Activated naive CD8-positive, alpha-beta T cell treated with anti-CD3 and anti-CD28 coated beads for 36 hours (primary cell): ENCODE data around the gene WFIKKN1. TPM values are rescaled to one million over a fixed set of nuclear protein-coding genes. Genes with fewer than 3 reads are reported as not detected.
A peak's percentile ranks its signal among the peaks of the same experiment; 100 is the strongest.

Source experiments
- DNase-seq: peaks from one replicate; pipeline ENCODE4 v3.0.0; 2021
- H3K27ac Mint-ChIP-seq: one replicate; pipeline ENCODE4 v1.8.0; 2022; ENCODE audit warnings: mild to moderate bottlenecking, moderate library complexity, mixed read lengths
- H3K27me3 Mint-ChIP-seq: one replicate; pipeline ENCODE4 v1.8.0; 2022; ENCODE audit warnings: mild to moderate bottlenecking, mixed read lengths
- H3K36me3 Mint-ChIP-seq: one replicate; pipeline ENCODE4 v1.8.0; 2021; ENCODE audit warnings: mild to moderate bottlenecking, mixed read lengths
- H3K4me1 Mint-ChIP-seq: one replicate; pipeline ENCODE4 v1.8.0; 2021; ENCODE audit warnings: mixed read lengths
- H3K4me3 Mint-ChIP-seq: one replicate; pipeline ENCODE4 v1.8.0; 2022; ENCODE audit warnings: mild to moderate bottlenecking, moderate library complexity, mixed read lengths
- H3K9me3 Mint-ChIP-seq: one replicate; pipeline ENCODE4 v1.8.0; 2022; ENCODE audit warnings: mixed read lengths
- total RNA-seq, 2 experiments: library from RNA; stranded (reverse); gene quantifications; one replicate each; pipeline ENCODE4 v1.2.3, GENCODE V29; 2021

Gene WFIKKN1
- total RNA-seq, 2 experiments from 2014 or later = 0.10 TPM; not detected in 1

DNA sequence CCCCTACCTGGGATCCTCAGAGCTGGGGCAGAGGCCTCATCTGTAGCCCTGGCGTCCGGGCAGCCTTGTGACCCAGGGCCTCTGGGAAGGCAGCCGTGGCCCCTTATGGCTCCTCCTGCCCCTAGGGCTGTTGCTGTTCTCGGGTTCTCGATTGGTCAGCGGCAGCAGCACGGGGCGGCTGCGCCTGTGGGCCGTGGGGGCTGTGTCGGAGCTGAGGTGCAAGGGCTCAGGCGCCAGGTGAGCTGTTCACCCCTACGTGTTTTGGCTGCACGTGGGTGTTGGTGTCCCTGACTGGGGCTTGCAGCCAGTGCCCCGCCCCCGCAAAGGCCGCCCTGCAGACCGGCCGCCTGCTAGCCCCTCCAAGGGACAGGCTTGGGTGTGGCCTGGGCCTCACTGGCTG is 31.3 kb downstream of the WFIKKN1 start:
- Mint-ChIP-seq H3K4me3 (no peak overlapping the region), H3K36me3 (peaks cover 7% of the 10 kb centered on the region), H3K9me3 (no peaks in the 10 kb centered on the region), H3K27ac (no peak overlapping the region), H3K27me3 (no peaks in the 10 kb centered on the region), H3K4me1 (no peaks in the 10 kb centered on the region)
- DNase-seq = no peak

DNA sequence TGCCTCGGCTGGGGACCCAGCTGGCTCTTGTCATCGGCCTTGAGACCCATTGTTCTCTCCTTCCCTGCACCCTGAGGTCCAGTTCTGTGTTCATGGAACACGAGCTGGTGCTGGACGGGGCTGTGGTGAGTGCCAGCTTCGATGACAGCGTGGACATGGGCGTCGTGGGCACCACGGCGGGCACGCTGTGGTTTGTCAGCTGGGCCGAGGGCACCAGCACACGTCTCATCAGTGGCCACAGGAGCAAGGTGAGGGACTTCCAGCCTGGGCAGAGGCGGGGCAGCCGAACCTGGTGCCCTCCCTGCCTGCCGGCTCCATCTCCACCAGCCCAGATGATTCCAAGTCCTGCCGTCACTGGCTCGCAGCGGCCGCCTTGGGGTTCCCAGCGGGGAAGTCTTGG is 31.8 kb downstream of the WFIKKN1 start:
- DNase-seq = no peak
- H3K4me1 Mint-ChIP-seq = peaks cover 1% of the 10 kb centered on the region
- no peaks in the 10 kb centered on the region for H3K27me3 Mint-ChIP-seq

DNA sequence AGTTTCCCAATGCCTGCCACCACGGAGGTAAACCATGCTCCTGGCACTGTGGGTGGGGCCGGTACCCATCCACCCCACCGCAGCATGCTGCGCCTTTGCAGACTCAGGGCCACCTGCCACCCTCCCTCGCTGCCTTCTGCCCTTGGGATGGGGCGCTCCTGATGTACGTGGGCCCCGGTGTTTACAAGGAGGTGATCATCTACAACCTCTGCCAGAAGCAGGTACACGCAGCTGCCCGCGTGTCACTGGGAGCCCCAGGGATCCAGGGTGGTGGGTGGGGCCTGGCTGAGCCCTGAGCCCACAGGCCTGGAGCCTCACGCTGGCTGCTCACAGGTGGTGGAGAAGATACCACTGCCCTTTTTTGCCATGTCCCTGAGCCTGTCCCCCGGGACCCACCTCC is 35.8 kb downstream of the WFIKKN1 start:
- Mint-ChIP-seq H3K4me3 (no peak overlapping the region), H3K4me1 (peaks cover 3% of the 10 kb centered on the region), H3K27me3 (no peaks in the 10 kb centered on the region), H3K27ac (no peak overlapping the region), H3K36me3 (peaks cover 10% of the 10 kb centered on the region), H3K9me3 (no peaks in the 10 kb centered on the region)
- no peak for DNase-seq

More for the DNA sequence above, 31.8 kb downstream of the WFIKKN1 start:
- H3K9me3 Mint-ChIP-seq = no peaks in the 10 kb centered on the region
- H3K4me3 Mint-ChIP-seq = no peak overlapping the region
- H3K36me3 Mint-ChIP-seq = peaks cover 7% of the 10 kb centered on the region
- no peak overlapping the region for H3K27ac Mint-ChIP-seq

DNA sequence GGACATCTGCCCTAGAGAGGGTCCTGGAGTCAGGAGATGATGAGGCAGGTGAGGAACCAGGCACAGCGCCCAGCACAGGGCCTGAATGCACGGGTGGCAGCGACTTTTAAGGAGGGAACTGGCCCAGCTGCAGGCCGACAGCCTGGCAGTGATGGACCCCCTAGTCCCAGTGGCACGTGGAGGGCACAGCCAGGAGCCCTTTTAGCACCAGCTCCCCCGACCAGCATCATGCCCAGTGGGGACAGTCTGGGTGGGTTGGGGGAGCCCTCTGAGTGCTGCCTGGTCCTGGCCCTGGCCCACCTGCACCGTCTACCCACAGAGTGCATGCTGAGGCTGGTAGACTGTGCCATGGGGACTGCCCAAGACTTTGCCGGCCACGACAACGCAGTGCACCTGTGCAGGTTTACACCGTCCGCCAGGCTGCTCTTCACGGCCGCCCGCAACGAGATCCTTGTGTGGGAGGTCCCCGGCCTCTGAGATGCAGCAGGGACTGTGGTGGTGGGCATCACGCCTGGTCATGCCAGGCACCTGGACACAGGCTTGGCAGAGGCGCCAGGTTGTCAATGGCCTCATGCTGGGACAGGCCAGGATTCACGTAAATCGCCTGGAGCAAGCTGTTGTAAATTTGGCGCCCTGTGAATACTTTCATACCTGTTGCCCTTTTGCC is 36.5 kb downstream of the WFIKKN1 start:
- H3K4me3 Mint-ChIP-seq = peak overlapping the region; percentile 80
- H3K27me3 Mint-ChIP-seq = no peaks in the 10 kb centered on the region
- DNase-seq = no peak
- H3K36me3 Mint-ChIP-seq = peaks cover 10% of the 10 kb centered on the region
- no peaks in the 10 kb centered on the region for H3K9me3 Mint-ChIP-seq
- peak overlapping the region; percentile 58 for H3K27ac Mint-ChIP-seq
- H3K4me1 Mint-ChIP-seq = peaks cover 3% of the 10 kb centered on the region

DNA sequence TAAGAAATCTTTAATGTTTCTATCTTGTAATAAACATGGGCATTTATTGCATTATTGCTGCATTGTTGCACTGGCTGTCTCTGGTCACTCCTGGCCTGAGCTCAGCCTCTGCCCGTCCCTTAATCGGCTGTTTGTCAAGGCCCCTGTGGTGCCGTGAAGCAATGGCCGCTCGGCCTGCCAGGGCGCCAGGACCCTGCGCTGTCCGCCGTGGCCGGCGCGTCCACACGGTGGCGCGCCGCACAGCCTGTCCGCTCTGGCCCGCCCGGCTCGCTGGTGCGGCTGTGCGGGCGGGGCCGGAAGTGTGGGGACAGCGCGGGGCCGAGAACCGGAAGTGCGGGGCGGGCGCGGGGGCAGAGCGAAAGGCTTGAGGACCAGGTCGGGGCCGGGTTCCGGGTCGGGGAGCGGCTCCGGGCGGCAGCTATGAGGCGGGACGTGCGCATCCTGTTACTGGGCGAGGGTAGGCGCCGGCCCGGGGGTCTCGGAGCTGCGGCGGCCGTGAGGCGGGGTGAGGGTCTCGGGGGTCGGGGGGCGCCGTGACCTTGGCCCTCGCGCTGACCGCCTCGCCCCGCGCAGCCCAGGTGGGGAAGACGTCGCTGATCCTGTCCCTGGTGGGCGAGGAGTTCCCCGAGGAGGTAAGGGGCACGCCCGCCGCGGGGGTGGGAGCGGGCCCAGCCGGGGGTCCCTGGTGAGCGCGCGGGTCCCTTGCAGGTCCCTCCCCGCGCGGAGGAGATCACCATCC is 37.2 kb downstream of the WFIKKN1 start, which contains the start of gene RHOT2:
Gene RHOT2 (plus strand): TSS at position 353 of the 739 bp plus-strand sequence. CDS start 68 bp downstream, at position 421.
- H3K27ac Mint-ChIP-seq = peak within 1 kb of the TSS; percentile 78
- peaks cover 3% of the 10 kb centered on the region for H3K4me1 Mint-ChIP-seq
- peaks cover 8% of the 10 kb centered on the region for H3K36me3 Mint-ChIP-seq
- no peaks in the 10 kb centered on the region for H3K9me3 Mint-ChIP-seq
- peak within 1 kb of the TSS; percentile 82 for H3K4me3 Mint-ChIP-seq
- no peaks in the 10 kb centered on the region for H3K27me3 Mint-ChIP-seq
- DNase-seq = peak; percentile 98

GRCh38 chr16:668519-669171 is 37.9 kb downstream of the WFIKKN1 start:
- H3K27me3 Mint-ChIP-seq = no peaks in the 10 kb centered on the region
- H3K4me1 Mint-ChIP-seq = peaks cover 3% of the 10 kb centered on the region
- no peak for DNase-seq
- peaks cover 7% of the 10 kb centered on the region for H3K36me3 Mint-ChIP-seq
- peak overlapping the region; percentile 82 for H3K4me3 Mint-ChIP-seq
- no peaks in the 10 kb centered on the region for H3K9me3 Mint-ChIP-seq
- H3K27ac Mint-ChIP-seq = peak overlapping the region; percentile 54

GRCh38 chr16:669666-670065 is 38.9 kb downstream of the WFIKKN1 start:
- Mint-ChIP-seq H3K9me3 (no peaks in the 10 kb centered on the region), H3K27me3 (no peaks in the 10 kb centered on the region), H3K4me1 (peaks cover 3% of the 10 kb centered on the region), H3K4me3 (peak overlapping the region; percentile 42), H3K27ac (no peak overlapping the region), H3K36me3 (peaks cover 7% of the 10 kb centered on the region)
- DNase-seq = no peak

- H3K27me3 Mint-ChIP-seq = no peaks in the 10 kb centered on the region
- peaks cover 7% of the 10 kb centered on the region for H3K36me3 Mint-ChIP-seq
- H3K27ac Mint-ChIP-seq = no peak overlapping the region
- DNase-seq = no peak
- H3K4me3 Mint-ChIP-seq = no peak overlapping the region
- peaks cover 5% of the 10 kb centered on the region for H3K4me1 Mint-ChIP-seq
- no peaks in the 10 kb centered on the region for H3K9me3 Mint-ChIP-seq
These were observed 39.9 kb downstream of the WFIKKN1 start for GRCh38 chr16:670485-671352.

DNA sequence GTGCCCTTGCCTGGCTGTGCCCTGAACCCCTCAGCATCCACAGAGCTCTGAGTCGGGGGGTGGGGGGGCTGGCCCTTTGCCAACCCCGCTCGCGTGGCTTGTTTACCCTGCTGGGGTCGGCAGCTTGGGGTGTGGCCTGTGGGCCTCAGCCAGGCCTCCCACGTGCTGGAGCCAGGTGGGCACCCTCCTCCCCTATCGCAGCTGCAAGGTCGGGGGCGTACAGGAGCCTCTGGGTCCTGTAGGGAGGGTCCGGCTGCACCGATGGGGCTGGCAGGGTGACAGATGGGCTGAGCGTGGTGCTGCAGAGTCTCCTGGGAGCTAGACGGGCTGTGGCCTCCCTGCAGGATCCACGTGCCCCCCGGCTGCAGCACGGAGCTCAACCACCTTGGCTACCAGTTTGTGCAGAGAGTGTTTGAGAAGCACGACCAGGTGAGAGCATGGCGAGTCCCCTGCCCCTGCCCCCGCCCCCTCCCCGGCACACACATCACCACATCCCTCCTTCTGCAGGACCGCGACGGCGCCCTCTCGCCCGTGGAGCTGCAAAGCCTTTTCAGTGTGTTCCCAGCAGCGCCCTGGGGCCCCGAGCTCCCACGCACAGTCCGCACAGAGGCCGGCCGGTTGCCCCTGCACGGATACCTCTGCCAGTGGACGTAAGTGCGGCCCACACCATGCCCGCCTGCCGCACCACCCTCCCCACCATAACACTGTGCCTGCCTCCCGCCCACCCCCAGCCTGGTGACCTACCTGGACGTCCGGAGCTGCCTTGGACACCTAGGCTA is 40.8 kb downstream of the WFIKKN1 start:
- peaks cover 7% of the 10 kb centered on the region for H3K36me3 Mint-ChIP-seq
- DNase-seq = no peak
- no peaks in the 10 kb centered on the region for H3K9me3 Mint-ChIP-seq
- H3K27ac Mint-ChIP-seq = no peak overlapping the region
- no peaks in the 10 kb centered on the region for H3K27me3 Mint-ChIP-seq
- no peak overlapping the region for H3K4me3 Mint-ChIP-seq
- peaks cover 5% of the 10 kb centered on the region for H3K4me1 Mint-ChIP-seq

DNA sequence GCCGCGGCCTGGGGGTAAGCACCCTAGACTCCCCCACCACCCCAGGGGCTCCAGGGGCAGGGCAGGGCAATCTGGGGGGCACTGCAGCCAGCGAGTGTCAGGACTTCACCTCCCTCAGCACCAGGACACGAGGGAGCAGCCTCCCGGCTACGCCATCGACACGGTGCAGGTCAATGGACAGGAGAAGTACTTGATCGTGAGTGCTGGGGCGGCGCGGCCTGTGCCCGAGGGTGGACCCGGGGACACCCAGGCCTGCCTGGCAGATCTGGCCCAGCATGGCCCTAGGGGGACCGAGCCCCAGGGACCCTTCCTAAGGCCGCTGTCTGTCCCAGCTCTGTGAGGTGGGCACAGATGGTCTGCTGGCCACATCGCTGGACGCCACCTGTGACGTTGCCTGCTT is 41.6 kb downstream of the WFIKKN1 start:
- no peaks in the 10 kb centered on the region for H3K27me3 Mint-ChIP-seq
- H3K4me1 Mint-ChIP-seq = peaks cover 5% of the 10 kb centered on the region
- peaks cover 7% of the 10 kb centered on the region for H3K36me3 Mint-ChIP-seq

DNA sequence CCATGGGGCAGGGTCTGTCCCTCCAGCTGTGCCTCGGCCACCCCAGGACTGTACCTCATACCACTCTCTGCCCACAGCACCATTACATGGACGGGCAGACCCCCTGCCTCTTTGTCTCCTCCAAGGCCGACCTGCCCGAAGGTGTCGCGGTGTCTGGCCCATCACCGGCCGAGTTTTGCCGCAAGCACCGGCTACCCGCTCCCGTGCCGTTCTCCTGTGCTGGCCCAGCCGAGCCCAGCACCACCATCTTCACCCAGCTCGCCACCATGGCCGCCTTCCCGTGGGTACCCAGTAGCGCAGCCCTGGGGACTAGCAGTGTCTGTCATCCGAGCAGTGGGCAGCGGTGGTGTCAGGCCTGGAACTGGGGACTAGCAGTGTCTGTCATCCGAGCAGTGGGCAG is 42.1 kb downstream of the WFIKKN1 start:
- Mint-ChIP-seq H3K27me3 (no peaks in the 10 kb centered on the region), H3K27ac (no peak overlapping the region), H3K36me3 (peaks cover 7% of the 10 kb centered on the region), H3K4me3 (no peak overlapping the region), H3K9me3 (no peaks in the 10 kb centered on the region), H3K4me1 (peaks cover 2% of the 10 kb centered on the region)
- no peak for DNase-seq

More for the DNA sequence above, 41.6 kb downstream of the WFIKKN1 start:
- H3K4me3 Mint-ChIP-seq = no peak overlapping the region
- no peaks in the 10 kb centered on the region for H3K9me3 Mint-ChIP-seq
- no peak overlapping the region for H3K27ac Mint-ChIP-seq
- DNase-seq = no peak

DNA sequence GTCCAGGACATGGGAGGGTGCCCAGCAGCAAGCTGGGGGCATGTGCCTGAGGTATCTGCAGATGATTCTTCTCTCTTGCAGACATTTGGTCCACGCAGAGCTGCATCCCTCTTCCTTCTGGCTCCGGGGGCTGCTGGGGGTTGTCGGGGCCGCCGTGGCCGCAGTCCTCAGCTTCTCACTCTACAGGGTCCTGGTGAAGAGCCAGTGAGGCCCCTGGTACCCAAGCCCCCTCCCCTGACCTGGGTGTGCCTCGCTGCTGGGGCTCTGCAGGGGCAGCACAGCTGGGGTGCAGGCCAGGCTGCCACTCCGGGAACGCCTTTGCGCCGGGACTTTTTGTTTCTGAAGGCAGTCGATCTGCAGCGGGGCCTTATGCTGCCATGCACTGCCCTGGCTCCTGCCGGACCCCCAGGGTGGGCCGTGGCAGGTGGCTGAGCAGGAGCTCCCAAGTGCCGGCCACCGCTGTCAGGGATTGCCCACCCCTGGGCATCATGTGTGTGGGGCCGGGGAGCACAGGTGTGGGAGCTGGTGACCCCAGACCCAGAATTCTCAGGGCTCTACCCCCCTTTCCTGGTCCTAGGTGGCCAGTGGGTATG is 42.7 kb downstream of the WFIKKN1 start:
- no peak overlapping the region for H3K4me3 Mint-ChIP-seq
- H3K36me3 Mint-ChIP-seq = peaks cover 5% of the 10 kb centered on the region
- DNase-seq = no peak
- no peak overlapping the region for H3K27ac Mint-ChIP-seq
- no peaks in the 10 kb centered on the region for H3K27me3 Mint-ChIP-seq
- no peaks in the 10 kb centered on the region for H3K9me3 Mint-ChIP-seq
- H3K4me1 Mint-ChIP-seq = peaks cover 2% of the 10 kb centered on the region

GRCh38 chr16:674214-674881 is 43.6 kb downstream of the WFIKKN1 start:
- peaks cover 4% of the 10 kb centered on the region for H3K4me1 Mint-ChIP-seq
- H3K4me3 Mint-ChIP-seq = no peak overlapping the region
- no peaks in the 10 kb centered on the region for H3K9me3 Mint-ChIP-seq
- no peaks in the 10 kb centered on the region for H3K27me3 Mint-ChIP-seq
- H3K36me3 Mint-ChIP-seq = peaks cover 5% of the 10 kb centered on the region
- no peak for DNase-seq
- no peak overlapping the region for H3K27ac Mint-ChIP-seq
